Endometrium (tissue), 2 donors: ENCODE results near the gene PLCB2.

ENCODE experiments used
- FAIRE-seq: peaks from 2 replicates; lab custom pipeline; 2012; peaks lifted over from hg19 to GRCh38; lab: Jason Lieb, UNC
- donor health status: control.
- donor health status: control.

The PLCB2 gene

GRCh38 chr15:40342416-40343320 is 34.9 kb upstream of the PLCB2 start:
- no peak for FAIRE-seq

- no peak for FAIRE-seq
Observed at GRCh38 chr15:40340740-40341400, 33.1 kb upstream of the PLCB2 start, which contains the start of gene CCDC9B. Gene CCDC9B (minus strand): TSS chr15:40340939. CDS start chr15:40340819, 120 bp downstream.

- no peak for FAIRE-seq
Observed at GRCh38 chr15:40340038-40340739, 32.5 kb upstream of the PLCB2 start.

GRCh38 chr15:40339621-40339945 is 31.8 kb upstream of the PLCB2 start:
- FAIRE-seq, result no peak

- FAIRE-seq, result no peak
Observed at GRCh38 chr15:40338921-40339620, 31.3 kb upstream of the PLCB2 start.

GRCh38 chr15:40338041-40338657 is 30.4 kb upstream of the PLCB2 start:
- no peak for FAIRE-seq

GRCh38 chr15:40337597-40337996 is 29.9 kb upstream of the PLCB2 start:
- FAIRE-seq, result no peak

- no peak for FAIRE-seq
Observed at GRCh38 chr15:40336744-40337122, 29.0 kb upstream of the PLCB2 start.

GRCh38 chr15:40335938-40336743 is 28.4 kb upstream of the PLCB2 start:
- no peak for FAIRE-seq

- no peak for FAIRE-seq
Observed at GRCh38 chr15:40334941-40335795, 27.4 kb upstream of the PLCB2 start.

- FAIRE-seq, result no peak
Observed at GRCh38 chr15:40334541-40334940, 26.8 kb upstream of the PLCB2 start.

GRCh38 chr15:40333922-40334492 is 26.3 kb upstream of the PLCB2 start:
- FAIRE-seq, result no peak

- FAIRE-seq, result no peak
Observed at GRCh38 chr15:40332113-40332781, 24.5 kb upstream of the PLCB2 start.

GRCh38 chr15:40331637-40332036 is 23.9 kb upstream of the PLCB2 start:
- no peak for FAIRE-seq

- no peak for FAIRE-seq
Observed at GRCh38 chr15:40331026-40331425, 23.3 kb upstream of the PLCB2 start.

- no peak for FAIRE-seq
Observed at GRCh38 chr15:40330368-40330836, 22.7 kb upstream of the PLCB2 start.

- no peak for FAIRE-seq
Observed at GRCh38 chr15:40329804-40330203, 22.1 kb upstream of the PLCB2 start.

- no peak for FAIRE-seq
Observed at GRCh38 chr15:40328751-40329150, 21.0 kb upstream of the PLCB2 start.

- FAIRE-seq, result no peak
Observed at GRCh38 chr15:40328176-40328575, 20.4 kb upstream of the PLCB2 start.
